ENCODE data around the gene SPEN. TPM values are rescaled to one million over a fixed set of nuclear protein-coding genes. Genes with fewer than 3 reads are reported as not detected.

The SPEN gene
- total and polyA plus RNA-seq, 9 of the 15 experiments (the other 6 are each of a cell fraction or from before 2014, with no cell fraction given): 5.7 to 87.5 (median 27.2) TPM

DNA sequence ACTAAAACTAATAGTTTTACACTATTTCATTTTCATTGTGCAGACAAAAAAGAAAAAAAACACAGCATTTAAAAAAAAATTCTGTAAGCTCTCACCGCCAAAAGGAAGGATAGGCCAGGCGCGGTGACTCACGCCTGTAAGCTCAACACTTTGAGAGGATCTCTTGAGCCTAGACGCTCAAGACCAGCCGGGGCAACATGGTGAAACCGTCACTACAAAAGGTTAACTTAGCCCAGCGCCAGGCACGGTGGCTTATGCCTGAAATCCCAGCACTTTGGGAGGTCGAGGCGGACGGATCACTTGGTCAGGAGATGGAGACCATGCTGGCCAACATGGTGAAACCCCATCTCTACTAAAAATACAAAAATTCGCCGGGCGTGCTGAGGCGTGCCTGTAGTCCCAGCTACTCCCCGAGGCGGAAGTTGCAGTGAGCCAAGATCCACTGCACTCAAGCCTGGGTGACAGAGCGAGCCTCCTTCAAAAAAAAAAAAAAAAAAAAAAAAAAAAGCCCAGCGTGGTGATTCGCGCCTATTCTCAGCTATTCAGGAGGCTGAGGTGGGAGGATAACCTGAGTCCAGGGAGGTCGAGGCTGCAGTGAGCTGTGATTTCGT, 14.3 kb upstream of the SPEN start (continued):
- TF ChIP-seq, protein P1, sequence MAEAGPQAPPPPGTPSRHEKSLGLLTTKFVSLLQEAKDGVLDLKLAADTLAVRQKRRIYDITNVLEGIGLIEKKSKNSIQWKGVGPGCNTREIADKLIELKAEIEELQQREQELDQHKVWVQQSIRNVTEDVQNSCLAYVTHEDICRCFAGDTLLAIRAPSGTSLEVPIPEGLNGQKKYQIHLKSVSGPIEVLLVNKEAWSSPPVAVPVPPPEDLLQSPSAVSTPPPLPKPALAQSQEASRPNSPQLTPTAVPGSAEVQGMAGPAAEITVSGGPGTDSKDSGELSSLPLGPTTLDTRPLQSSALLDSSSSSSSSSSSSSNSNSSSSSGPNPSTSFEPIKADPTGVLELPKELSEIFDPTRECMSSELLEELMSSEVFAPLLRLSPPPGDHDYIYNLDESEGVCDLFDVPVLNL (CRISPR knock-in tag; IDR thresholded peaks at IDR 0.05; ENCODE audit: low read depth): no peak
- TF ChIP-seq PRMT5 (CRISPR knock-in tag; IDR thresholded peaks at IDR 0.05): no peak
- TF ChIP-seq ZNF12 (CRISPR knock-in tag; IDR thresholded peaks at IDR 0.05): 0 out of 2 replicates have a peak, but pooled peaks have one; percentile 25
- TF ChIP-seq, protein P2, sequence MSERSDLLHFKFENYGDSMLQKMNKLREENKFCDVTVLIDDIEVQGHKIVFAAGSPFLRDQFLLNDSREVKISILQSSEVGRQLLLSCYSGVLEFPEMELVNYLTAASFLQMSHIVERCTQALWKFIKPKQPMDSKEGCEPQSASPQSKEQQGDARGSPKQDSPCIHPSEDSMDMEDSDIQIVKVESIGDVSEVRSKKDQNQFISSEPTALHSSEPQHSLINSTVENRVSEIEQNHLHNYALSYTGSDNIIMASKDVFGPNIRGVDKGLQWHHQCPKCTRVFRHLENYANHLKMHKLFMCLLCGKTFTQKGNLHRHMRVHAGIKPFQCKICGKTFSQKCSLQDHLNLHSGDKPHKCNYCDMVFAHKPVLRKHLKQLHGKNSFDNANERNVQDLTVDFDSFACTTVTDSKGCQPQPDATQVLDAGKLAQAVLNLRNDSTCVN (CRISPR knock-in tag; IDR thresholded peaks at IDR 0.05): no peak
- TF ChIP-seq CBFB (CRISPR knock-in tag; IDR thresholded peaks at IDR 0.05): no peak
- peak; percentile 51 for TF ChIP-seq ARID1B (IDR thresholded peaks at IDR 0.05)
- no peak for TF ChIP-seq NELFE (IDR thresholded peaks at IDR 0.05; ENCODE audit: insufficient read depth, insufficient read length)
- no peak for TF ChIP-seq PURB (CRISPR knock-in tag; IDR thresholded peaks at IDR 0.05; ENCODE audit: low read depth)
- TF ChIP-seq FOXP1 (CRISPR knock-in tag; IDR thresholded peaks at IDR 0.05): no peak
- no peak for TF ChIP-seq DIDO1 (tag; IDR thresholded peaks at IDR 0.05; ENCODE audit: low read depth)
- TF ChIP-seq ERF (CRISPR knock-in tag; IDR thresholded peaks at IDR 0.05): no peak
- TF ChIP-seq, protein P3, sequence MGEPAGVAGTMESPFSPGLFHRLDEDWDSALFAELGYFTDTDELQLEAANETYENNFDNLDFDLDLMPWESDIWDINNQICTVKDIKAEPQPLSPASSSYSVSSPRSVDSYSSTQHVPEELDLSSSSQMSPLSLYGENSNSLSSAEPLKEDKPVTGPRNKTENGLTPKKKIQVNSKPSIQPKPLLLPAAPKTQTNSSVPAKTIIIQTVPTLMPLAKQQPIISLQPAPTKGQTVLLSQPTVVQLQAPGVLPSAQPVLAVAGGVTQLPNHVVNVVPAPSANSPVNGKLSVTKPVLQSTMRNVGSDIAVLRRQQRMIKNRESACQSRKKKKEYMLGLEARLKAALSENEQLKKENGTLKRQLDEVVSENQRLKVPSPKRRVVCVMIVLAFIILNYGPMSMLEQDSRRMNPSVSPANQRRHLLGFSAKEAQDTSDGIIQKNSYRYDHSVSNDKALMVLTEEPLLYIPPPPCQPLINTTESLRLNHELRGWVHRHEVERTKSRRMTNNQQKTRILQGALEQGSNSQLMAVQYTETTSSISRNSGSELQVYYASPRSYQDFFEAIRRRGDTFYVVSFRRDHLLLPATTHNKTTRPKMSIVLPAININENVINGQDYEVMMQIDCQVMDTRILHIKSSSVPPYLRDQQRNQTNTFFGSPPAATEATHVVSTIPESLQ (CRISPR knock-in tag; IDR thresholded peaks at IDR 0.05): 0 out of 2 replicates have a peak, but pooled peaks have one; percentile 72
- 0 out of 4 replicates have a peak, but pooled peaks of 1 of the 2 experiments have one; percentile 18 for TF ChIP-seq TEAD1 (CRISPR knock-in tag; IDR thresholded peaks at IDR 0.05)
- peak; percentile 77 for TF ChIP-seq POLR2G (IDR thresholded peaks at IDR 0.05; ENCODE audit: low read depth, low read length)
- TF ChIP-seq SIN3A (IDR thresholded peaks at IDR 0.05; ENCODE audit: borderline replicate concordance in 2 of 2, control insufficient read depth in 1 of 2, low read depth in 2 of 2, low read length in 2 of 2): peak; percentile 55 to 59; a peak in 1 of 4 replicates
- no peak for TF ChIP-seq SPI1 (IDR thresholded peaks at IDR 0.05; ENCODE audit: borderline replicate concordance, low read depth, low read length)
- no peak for TF ChIP-seq ESRRB (CRISPR knock-in tag; IDR thresholded peaks at IDR 0.05; ENCODE audit: borderline replicate concordance)
- TF ChIP-seq, protein P4, sequence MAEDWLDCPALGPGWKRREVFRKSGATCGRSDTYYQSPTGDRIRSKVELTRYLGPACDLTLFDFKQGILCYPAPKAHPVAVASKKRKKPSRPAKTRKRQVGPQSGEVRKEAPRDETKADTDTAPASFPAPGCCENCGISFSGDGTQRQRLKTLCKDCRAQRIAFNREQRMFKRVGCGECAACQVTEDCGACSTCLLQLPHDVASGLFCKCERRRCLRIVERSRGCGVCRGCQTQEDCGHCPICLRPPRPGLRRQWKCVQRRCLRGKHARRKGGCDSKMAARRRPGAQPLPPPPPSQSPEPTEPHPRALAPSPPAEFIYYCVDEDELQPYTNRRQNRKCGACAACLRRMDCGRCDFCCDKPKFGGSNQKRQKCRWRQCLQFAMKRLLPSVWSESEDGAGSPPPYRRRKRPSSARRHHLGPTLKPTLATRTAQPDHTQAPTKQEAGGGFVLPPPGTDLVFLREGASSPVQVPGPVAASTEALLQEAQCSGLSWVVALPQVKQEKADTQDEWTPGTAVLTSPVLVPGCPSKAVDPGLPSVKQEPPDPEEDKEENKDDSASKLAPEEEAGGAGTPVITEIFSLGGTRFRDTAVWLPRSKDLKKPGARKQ (CRISPR knock-in tag; IDR thresholded peaks at IDR 0.05): no peak
- TF ChIP-seq ZNF79 (CRISPR knock-in tag; IDR thresholded peaks at IDR 0.05; ENCODE audit: low read depth): no peak
- TF ChIP-seq TEAD4 (IDR thresholded peaks at IDR 0.05; ENCODE audit: low read length): 0 out of 2 replicates have a peak, but pooled peaks have one; percentile 8
- TF ChIP-seq TEAD4 (CRISPR knock-in tag; IDR thresholded peaks at IDR 0.05; ENCODE audit: borderline replicate concordance): no peak

Measured in K562 (cell line).